Progenitor cell of endocrine pancreas (in vitro differentiated cells): ENCODE measurements around the gene U2AF1L4. TPM values are rescaled to one million over a fixed set of nuclear protein-coding genes. Genes with fewer than 3 reads are reported as not detected.

Experiments
- DNase-seq: peaks from one replicate; pipeline ENCODE4 v3.0.0; 2021; ENCODE audit warnings: low spot score; ENCODE audit not compliant: unreplicated experiment
- H3K27ac Mint-ChIP-seq: 2 replicates; pipeline ENCODE4 v1.8.0; 2021; ENCODE audit warnings: mild to moderate bottlenecking, moderate library complexity, mixed read lengths
- H3K27me3 Mint-ChIP-seq: 2 replicates; pipeline ENCODE4 v1.8.0; 2021; ENCODE audit warnings: mixed read lengths
- H3K36me3 Mint-ChIP-seq: 2 replicates; pipeline ENCODE4 v1.8.0; 2022; ENCODE audit warnings: mixed read lengths; ENCODE audit not compliant: insufficient read depth
- H3K4me1 Mint-ChIP-seq: 2 replicates; pipeline ENCODE4 v1.8.0; 2021; ENCODE audit warnings: low read depth, mixed read lengths
- H3K4me3 Mint-ChIP-seq: 2 replicates; pipeline ENCODE4 v1.8.0; 2021; ENCODE audit warnings: low read depth, mild to moderate bottlenecking, moderate library complexity, mixed read lengths
- H3K9me3 Mint-ChIP-seq: 2 replicates; pipeline ENCODE4 v1.8.0; 2021; ENCODE audit warnings: low read depth, mixed read lengths
- CTCF ChIP-seq: fragments of 200-600 bp; sonication (generic); IDR thresholded peaks from one replicate; pipeline ENCODE4 v1.5.0; 2021; ENCODE audit warnings: antibody characterized with exemption, mild to moderate bottlenecking; ENCODE audit not compliant: unreplicated experiment
- total RNA-seq: library from RNA; stranded (reverse); gene quantifications from 2 replicates; pipeline ENCODE4 v1.2.1, GENCODE V29; 2021

Gene U2AF1L4
- total RNA-seq, 1 donor from 2014 or later: 37.4 TPM

DNA sequence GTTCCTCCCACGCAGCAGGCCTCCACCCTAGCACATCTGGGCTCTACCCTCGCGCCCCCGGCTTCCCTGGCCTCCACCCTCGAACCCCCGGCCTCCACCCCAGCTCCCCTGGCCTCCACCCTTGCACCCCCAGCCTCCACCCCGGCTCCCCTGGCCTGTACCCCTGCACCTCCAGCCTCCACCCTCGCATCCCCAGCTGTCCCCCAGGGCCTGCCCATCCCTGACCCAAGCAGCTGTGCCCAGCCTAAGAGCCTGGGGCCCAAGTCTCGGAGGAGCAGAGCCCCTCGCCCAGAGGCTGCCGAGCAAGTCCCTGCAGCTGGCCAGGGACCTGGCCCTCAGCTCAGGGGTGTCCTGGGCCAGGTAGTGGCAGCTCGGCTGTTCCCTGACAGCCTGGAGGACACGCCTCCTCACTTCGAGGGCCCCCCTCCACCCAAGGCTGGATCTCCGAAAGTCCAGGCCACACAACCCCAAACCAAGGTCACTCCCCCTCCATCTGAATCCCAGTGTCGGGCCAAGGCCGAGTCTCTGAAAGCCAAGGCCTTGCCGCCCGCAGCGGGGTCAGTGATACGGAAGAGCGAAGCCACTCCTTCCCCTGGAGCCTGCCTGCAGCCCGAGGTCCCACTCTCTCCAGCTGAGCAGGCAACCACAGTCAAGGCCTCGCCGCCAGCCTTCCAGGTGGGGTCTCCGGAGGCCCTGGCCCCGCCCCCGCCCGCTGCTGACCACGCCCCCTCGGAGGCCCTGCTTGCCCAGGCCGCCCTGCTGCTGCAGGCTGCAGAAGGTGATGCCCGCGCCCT is 22.3 kb upstream of the U2AF1L4 start:
- H3K36me3 Mint-ChIP-seq: peaks cover 4% of the 10 kb centered on the region
- no peak for TF ChIP-seq CTCF
- H3K27me3 Mint-ChIP-seq: peaks cover 2% of the 10 kb centered on the region
- H3K4me3 Mint-ChIP-seq: no peak overlapping the region
- H3K27ac Mint-ChIP-seq: no peak overlapping the region
- DNase-seq: peak; percentile 63
- H3K9me3 Mint-ChIP-seq: no peaks in the 10 kb centered on the region
- peaks cover 2% of the 10 kb centered on the region for H3K4me1 Mint-ChIP-seq

GRCh38 chr19:35766571-35767104 is 21.4 kb upstream of the U2AF1L4 start:
- H3K27me3 Mint-ChIP-seq: no peaks in the 10 kb centered on the region
- peaks cover 8% of the 10 kb centered on the region for H3K36me3 Mint-ChIP-seq
- DNase-seq: no peak
- no peak for TF ChIP-seq CTCF
- H3K27ac Mint-ChIP-seq: no peak overlapping the region
- H3K4me3 Mint-ChIP-seq: no peak overlapping the region
- H3K9me3 Mint-ChIP-seq: no peaks in the 10 kb centered on the region
- peaks cover 2% of the 10 kb centered on the region for H3K4me1 Mint-ChIP-seq

- DNase-seq: no peak
- H3K4me3 Mint-ChIP-seq: no peak overlapping the region
- H3K4me1 Mint-ChIP-seq: peaks cover 2% of the 10 kb centered on the region
- no peaks in the 10 kb centered on the region for H3K9me3 Mint-ChIP-seq
- TF ChIP-seq CTCF: no peak
- peaks cover 6% of the 10 kb centered on the region for H3K36me3 Mint-ChIP-seq
- no peaks in the 10 kb centered on the region for H3K27me3 Mint-ChIP-seq
- no peak overlapping the region for H3K27ac Mint-ChIP-seq
Measured at GRCh38 chr19:35764432-35765315, 19.5 kb upstream of the U2AF1L4 start.

GRCh38 chr19:35760711-35761349 is 15.6 kb upstream of the U2AF1L4 start:
- TF ChIP-seq CTCF: no peak
- Mint-ChIP-seq H3K9me3 (no peaks in the 10 kb centered on the region), H3K27ac (no peak overlapping the region), H3K4me3 (no peak overlapping the region), H3K36me3 (peaks cover 8% of the 10 kb centered on the region), H3K27me3 (peaks cover 6% of the 10 kb centered on the region), H3K4me1 (peaks cover 12% of the 10 kb centered on the region)
- no peak for DNase-seq

- no peak for DNase-seq
- H3K4me1 Mint-ChIP-seq: peaks cover 12% of the 10 kb centered on the region
- H3K4me3 Mint-ChIP-seq: peak overlapping the region; percentile 94
- no peak for TF ChIP-seq CTCF
- peaks cover 13% of the 10 kb centered on the region for H3K36me3 Mint-ChIP-seq
- H3K9me3 Mint-ChIP-seq: no peaks in the 10 kb centered on the region
- peak overlapping the region; percentile 74 for H3K27ac Mint-ChIP-seq
- peaks cover 13% of the 10 kb centered on the region for H3K27me3 Mint-ChIP-seq
Measured at GRCh38 chr19:35759697-35760096, 14.5 kb upstream of the U2AF1L4 start.
